CD1c-positive myeloid dendritic cell (primary cell): Measurements from ENCODE around the gene SPATA20.
A peak's percentile ranks its signal among the peaks of the same experiment; 100 is the strongest.

Source experiments
- DNase-seq: peaks from one replicate; pipeline ENCODE4 v3.0.0-alpha.2; 2016; ENCODE audit errors: extremely low spot score

The SPATA20 gene

DNA sequence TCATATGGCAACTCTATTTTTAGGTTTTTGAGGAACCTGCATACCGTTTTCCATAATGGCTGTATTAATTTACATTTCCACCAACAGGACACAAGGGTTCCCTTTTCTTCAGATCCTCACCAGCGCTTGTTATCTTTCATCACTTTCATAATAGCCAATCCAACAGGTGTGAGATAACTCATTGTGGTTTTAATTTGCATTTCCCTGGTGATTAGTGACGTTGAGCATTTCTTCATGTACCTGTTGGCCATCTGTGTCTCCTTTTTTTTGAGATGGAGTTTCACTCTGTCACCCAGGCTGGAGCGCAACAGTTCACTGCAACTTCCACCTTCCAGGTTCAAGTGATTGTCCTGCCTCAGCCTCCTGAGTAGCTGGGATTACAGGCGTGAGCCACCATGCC lies 51.5 kb downstream of the SPATA20 start:
- DNase-seq, result peak; percentile 11

DNA sequence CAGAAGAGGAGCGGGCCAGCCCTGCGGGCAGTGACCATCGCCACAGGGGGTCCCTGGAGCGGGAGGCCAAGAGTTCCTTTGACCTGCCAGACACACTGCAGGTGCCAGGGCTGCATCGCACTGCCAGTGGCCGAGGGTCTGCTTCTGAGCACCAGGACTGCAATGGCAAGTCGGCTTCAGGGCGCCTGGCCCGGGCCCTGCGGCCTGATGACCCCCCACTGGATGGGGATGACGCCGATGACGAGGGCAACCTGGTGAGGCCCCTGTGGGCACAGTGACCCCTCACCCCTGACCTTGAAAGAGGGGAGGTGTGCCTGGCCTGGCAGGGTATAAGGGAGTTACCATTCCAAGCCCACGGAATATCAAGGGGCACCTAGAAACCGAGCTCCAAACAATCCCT lies 52.6 kb downstream of the SPATA20 start:
- no peak for DNase-seq

DNA sequence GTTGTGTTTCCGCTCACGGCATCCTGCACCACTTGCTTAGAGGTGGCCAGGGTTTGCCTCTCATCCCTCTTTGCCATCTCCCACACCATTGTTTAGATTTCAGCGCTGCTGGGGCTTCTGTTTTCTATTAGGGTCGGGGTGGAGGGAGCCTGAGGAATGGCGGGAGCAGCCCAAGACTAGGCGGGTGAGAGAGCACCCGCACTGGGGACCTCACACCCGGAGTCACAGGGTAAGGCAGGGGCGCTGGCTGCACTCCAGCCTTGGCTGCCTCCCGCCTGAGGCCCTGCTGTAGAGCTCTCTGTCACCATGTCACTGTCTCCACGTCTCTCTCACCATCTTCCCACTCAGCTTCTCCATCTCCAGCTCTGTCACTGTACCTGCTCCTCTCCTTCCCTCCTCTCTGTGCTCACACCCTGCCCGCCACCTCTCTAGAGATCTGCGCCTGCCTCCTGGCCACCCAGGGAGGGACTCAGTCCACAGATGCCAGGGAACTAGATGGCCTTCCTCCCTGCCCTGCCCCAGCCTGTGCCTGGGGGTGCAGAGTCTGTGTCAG lies 54.9 kb downstream of the SPATA20 start:
- no peak for DNase-seq

DNA sequence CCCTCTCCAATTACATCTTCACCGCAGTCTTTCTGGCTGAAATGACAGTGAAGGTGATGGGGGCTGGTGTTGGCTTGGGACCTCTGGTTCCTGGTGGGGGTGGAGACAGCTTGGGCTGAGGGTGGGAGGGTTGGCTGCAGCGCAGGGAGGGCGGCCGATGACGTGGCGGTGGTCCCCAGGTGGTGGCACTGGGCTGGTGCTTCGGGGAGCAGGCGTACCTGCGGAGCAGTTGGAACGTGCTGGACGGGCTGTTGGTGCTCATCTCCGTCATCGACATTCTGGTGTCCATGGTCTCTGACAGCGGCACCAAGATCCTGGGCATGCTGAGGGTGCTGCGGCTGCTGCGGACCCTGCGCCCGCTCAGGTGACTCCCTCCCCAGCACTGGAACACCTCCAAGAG lies 55.9 kb downstream of the SPATA20 start:
- DNase-seq, result no peak

DNA sequence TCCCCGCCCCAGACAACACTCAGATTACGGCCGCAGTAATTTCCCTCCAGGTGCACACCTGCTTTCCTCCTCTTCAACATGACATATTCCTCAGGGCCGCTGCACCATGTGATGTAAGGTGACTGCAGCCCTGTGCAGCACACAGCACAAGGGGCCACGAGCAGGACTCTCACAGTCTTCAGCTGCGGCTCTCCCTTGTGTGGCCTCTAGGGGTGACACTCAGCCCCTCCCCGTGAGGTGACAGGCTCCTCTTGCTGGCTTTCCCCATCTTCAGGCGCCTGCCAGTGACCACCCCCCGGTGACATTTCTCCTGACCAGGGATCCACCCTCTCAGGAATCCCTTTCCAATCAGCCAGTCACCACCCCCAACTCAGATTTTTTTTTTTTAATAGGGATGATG lies 56.4 kb downstream of the SPATA20 start:
- DNase-seq, result no peak

DNA sequence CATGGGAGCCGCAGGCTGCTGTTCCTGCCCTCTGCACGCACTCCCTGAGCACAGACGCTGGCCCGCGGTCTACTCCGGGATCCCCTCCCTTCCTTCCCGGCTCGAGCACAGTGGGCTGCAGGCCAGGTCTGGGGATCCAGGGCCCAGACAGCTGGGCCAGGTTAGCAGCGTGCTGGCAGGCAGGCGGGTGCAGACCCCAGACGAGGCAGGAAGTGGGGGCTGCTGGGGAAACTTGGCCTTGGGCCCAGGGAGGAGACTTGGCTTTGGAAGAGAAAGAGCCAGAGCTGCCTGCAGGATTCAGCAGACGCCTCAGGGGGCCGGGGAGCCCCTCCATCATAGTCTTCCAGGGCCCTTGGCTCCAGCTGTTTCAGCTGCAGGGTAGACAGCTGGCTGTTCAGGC lies 57.5 kb downstream of the SPATA20 start:
- DNase-seq, result no peak

DNA sequence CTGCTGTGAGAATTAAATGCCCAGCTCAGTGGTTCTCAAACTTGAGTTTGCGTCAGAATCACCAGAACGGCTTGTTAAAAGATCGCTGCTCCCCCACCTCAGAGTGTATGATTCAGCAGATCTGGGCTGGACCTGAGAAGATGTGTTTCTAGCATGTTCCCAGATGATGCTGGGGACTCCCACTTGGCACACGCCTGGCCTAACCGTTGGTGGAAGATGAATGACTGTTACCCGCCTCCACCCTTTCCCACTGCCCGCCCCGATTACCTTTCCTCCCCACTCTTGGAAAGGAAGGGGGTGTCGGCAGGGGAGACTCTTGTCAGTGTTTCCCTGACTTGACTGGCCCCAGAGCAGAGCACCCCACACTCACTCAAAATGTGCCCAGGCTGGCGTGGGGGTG lies 58.5 kb downstream of the SPATA20 start:
- DNase-seq, result no peak
